ENCODE data around the gene TRIM17. TPM values are rescaled to one million over a fixed set of nuclear protein-coding genes. Genes with fewer than 3 reads are reported as not detected.

Gene TRIM17
- total RNA-seq, 1 experiment from 2014 or later = not detected

GRCh38 chr1:228366866-228367741 is 49.6 kb downstream of the TRIM17 start:
- H3K9me2 ChIP-seq (ENCODE audit: insufficient read depth) = no peaks in the 10 kb centered on the region
- peak overlapping the region; percentile 62 for H3K4me2 ChIP-seq (ENCODE audit: low read length)
- ATAC-seq (no peak), DNase-seq (ENCODE audit: low read depth, low spot score) (no peak)
- BruUV-seq (replicated peaks) = no TSS peak
- no peaks in the 10 kb centered on the region for H3K79me2 ChIP-seq (ENCODE audit: insufficient read depth, low read length)
- peaks cover 0 to 27% of the 10 kb centered on the region in 2 experiments; a peak in 3 of 4 replicates for H3K4me1 ChIP-seq (ENCODE audit: control insufficient read depth in 1 of 2, insufficient read depth in 2 of 2, low read length in 2 of 2)
- H2AFZ ChIP-seq (ENCODE audit: low read depth, low read length, poor library complexity, severe bottlenecking) = no peak overlapping the region
- ChIA-PET POLR2A (no interaction called here), RAD21 (ENCODE audit: low non-redundant PET in 1 of 2, low total read pairs in 2 of 2, uncharacterized antibody in 2 of 2, unreplicated experiment in 2 of 2) (no interaction called here), CTCF (no interaction called here)
- no peaks in the 10 kb centered on the region for H3K27me3 ChIP-seq (ENCODE audit: insufficient read depth, low read length)
- intact Hi-C loops (cut with micrococcal nuclease) = no loop called here
- no peaks in the 10 kb centered on the region for H3K9me3 ChIP-seq (ENCODE audit: control insufficient read depth in 1 of 2, insufficient read depth in 1 of 2, low read depth in 1 of 2, low read length in 2 of 2)
- H3K9ac ChIP-seq (ENCODE audit: low read length) = no peak overlapping the region
- TF ChIP-seq FOSL1 (IDR thresholded peaks at IDR 0.05; ENCODE audit: low read depth) (no peak), ATF3 (IDR thresholded peaks at IDR 0.05) (no peak), CTCF (IDR thresholded peaks at IDR 0.05 in 2 of 3, conservative IDR thresholded peaks at IDR 0.05 in 1 of 3; ENCODE audit: borderline replicate concordance in 1 of 3, insufficient read depth in 1 of 3, low read depth in 2 of 3, low read length in 2 of 3) (no peak), TCF7L2 (IDR thresholded peaks at IDR 0.05; ENCODE audit: borderline replicate concordance, extremely low read depth, insufficient read depth, insufficient read length) (no peak), ELF1 (IDR thresholded peaks at IDR 0.05; ENCODE audit: borderline replicate concordance, low read depth) (no peak), SIN3A (IDR thresholded peaks at IDR 0.05; ENCODE audit: low read depth) (no peak), CBX3 (IDR thresholded peaks at IDR 0.05; ENCODE audit: low read depth) (no peak), ZBTB33 (IDR thresholded peaks at IDR 0.05; ENCODE audit: extremely low read depth, insufficient replicate concordance, low read length) (no peak), REST (IDR thresholded peaks at IDR 0.05; ENCODE audit: low read depth) (no peak), RAD21 (IDR thresholded peaks at IDR 0.05; ENCODE audit: low read depth) (no peak), CEBPB (IDR thresholded peaks at IDR 0.05; ENCODE audit: low read depth) (no peak), JUND (IDR thresholded peaks at IDR 0.05) (no peak), YY1 (IDR thresholded peaks at IDR 0.05; ENCODE audit: extremely low read depth, insufficient replicate concordance, low read depth, low read length) (no peak), SRF (IDR thresholded peaks at IDR 0.05; ENCODE audit: low read depth) (no peak), MAX (IDR thresholded peaks at IDR 0.05) (no peak)
- no peaks in the 10 kb centered on the region for H3K36me3 ChIP-seq (ENCODE audit: control insufficient read depth in 1 of 2, insufficient read depth in 2 of 2, low read length in 2 of 2)
- no peak overlapping the region for H3K4me3 ChIP-seq (replicated peaks in 1 of 2; ENCODE audit: low read depth in 1 of 2, low read length in 2 of 2)
- no peak overlapping the region for H3K27ac ChIP-seq (ENCODE audit: low read depth, low read length)
- H4K20me1 ChIP-seq (ENCODE audit: insufficient read depth) = no peaks in the 10 kb centered on the region

All from HCT116 (cell line).